Measurements from ENCODE around the gene IL25.
"Not testable (repeated sequence)": the region's sequence is repeated elsewhere in the genome, so short reads cannot be mapped to it uniquely, and the experiment has no call there.

IL25 gene

GRCh38 chr14:23377198-23377550, 4.6 kb downstream of the IL25 start:
- no peak for DNase-seq

GRCh38 chr14:23377573-23378563, 5.3 kb downstream of the IL25 start:
- no peak for DNase-seq

GRCh38 chr14:23378612-23379220, 6.1 kb downstream of the IL25 start:
- no peak for DNase-seq

- peak; percentile 52 for DNase-seq
Measured at GRCh38 chr14:23379366-23380196, 7.0 kb downstream of the IL25 start.

- DNase-seq, result no peak
Measured at GRCh38 chr14:23380197-23380914, 7.7 kb downstream of the IL25 start.

- no peak for DNase-seq
Measured at GRCh38 chr14:23380976-23381375, 8.4 kb downstream of the IL25 start.

- DNase-seq, result no peak
Measured at GRCh38 chr14:23381871-23382270, 9.3 kb downstream of the IL25 start.

GRCh38 chr14:23382276-23382675, 9.7 kb downstream of the IL25 start:
- DNase-seq, result no peak

GRCh38 chr14:23382731-23383440, 10.3 kb downstream of the IL25 start:
- no peak for DNase-seq

GRCh38 chr14:23384364-23385080, 11.9 kb downstream of the IL25 start:
- no peak for DNase-seq

GRCh38 chr14:23385244-23385641, 12.6 kb downstream of the IL25 start:
- DNase-seq, result no peak

- DNase-seq, result no peak
Measured at GRCh38 chr14:23385642-23386265, 13.1 kb downstream of the IL25 start.

- DNase-seq, result not testable (repeated sequence)
Measured at GRCh38 chr14:23386266-23386657, 13.7 kb downstream of the IL25 start.

GRCh38 chr14:23386999-23387398, 14.4 kb downstream of the IL25 start:
- DNase-seq, result no peak

- DNase-seq, result no peak
Measured at GRCh38 chr14:23387916-23388882, 15.6 kb downstream of the IL25 start.

GRCh38 chr14:23388996-23389395, 16.4 kb downstream of the IL25 start:
- no peak for DNase-seq

GRCh38 chr14:23389396-23389795, 16.8 kb downstream of the IL25 start:
- DNase-seq, result no peak

- not testable (repeated sequence) for DNase-seq
Measured at GRCh38 chr14:23389871-23390270, 17.3 kb downstream of the IL25 start.

- DNase-seq, result no peak
Measured at GRCh38 chr14:23392613-23393012, 20.0 kb downstream of the IL25 start.

GRCh38 chr14:23396126-23396525, 23.5 kb downstream of the IL25 start:
- no peak for DNase-seq
